T follicular helper cell (primary cell): ENCODE measurements around the gene SORCS2.
"Not testable (repeated sequence)": the region's sequence is repeated elsewhere in the genome, so short reads cannot be mapped to it uniquely, and the experiment has no call there.

Experiments
- DNase-seq: peaks from one replicate; pipeline ENCODE4 v3.0.0-alpha.2; 2020; ENCODE audit warnings: low read depth

Gene SORCS2

GRCh38 chr4:7556558-7556957 lies 364.2 kb downstream of the SORCS2 start:
- DNase-seq: no peak

DNA sequence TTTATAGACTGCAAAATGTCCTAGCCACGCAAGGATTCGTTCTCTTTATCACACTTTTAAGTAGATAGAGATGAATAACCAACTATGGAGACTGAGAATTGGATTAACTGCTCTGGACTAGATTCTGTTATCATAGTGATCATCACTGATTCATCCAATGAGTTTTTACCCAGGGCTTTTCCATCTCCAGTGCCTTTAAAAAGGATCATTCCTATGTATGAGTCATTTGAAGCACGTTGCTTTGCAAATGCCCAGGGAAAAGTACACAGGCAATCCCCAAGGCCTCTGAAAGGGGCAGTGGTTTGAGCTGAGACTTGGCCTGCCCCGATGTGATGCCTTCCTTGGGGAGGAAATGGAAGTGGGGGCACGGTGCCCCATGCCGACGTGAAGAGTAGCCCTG lies 365.1 kb downstream of the SORCS2 start:
- no peak for DNase-seq

DNA sequence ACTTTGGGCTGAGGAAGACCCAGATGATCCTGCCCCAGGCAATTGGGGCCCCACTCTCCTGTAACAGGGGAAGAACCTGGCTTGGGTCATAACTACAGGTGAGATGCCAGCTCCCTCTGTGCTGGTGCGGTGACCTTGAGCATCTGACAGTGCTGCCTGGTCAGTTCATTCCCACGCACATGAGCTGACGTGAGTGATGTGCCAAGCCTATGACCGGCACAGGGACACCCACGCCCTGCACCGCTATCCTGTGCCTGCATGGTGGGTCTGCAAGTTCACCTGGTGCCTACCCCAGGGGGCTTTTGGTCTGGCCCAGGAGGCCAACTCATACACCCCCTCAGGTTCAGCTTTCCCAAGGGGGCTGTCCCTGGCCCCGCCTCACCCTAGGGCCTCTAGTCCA lies 366.1 kb downstream of the SORCS2 start:
- no peak for DNase-seq

- DNase-seq: no peak
Observed at GRCh38 chr4:7559316-7559715, 367.0 kb downstream of the SORCS2 start.

- no peak for DNase-seq
Observed at GRCh38 chr4:7559741-7560395, 367.5 kb downstream of the SORCS2 start.

GRCh38 chr4:7561557-7561956 lies 369.2 kb downstream of the SORCS2 start:
- DNase-seq: no peak

- DNase-seq: no peak
Observed at GRCh38 chr4:7564242-7564641, 371.9 kb downstream of the SORCS2 start.

DNA sequence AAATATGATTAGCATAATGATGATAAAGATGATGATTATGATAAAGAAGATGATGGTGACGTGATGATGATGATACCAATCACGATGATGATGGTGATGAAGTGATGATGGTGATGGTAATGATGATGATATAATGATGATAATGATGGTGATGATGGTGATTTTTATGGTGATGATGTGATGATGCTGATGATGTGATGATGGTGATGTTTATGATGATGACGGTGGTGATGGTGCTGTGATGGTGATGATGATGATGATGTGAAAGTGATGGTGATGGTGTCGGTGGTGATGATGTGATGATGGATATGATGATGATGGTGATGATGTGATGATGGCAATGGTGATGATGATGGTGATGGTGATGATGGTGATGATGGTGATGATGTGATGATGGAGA lies 373.1 kb downstream of the SORCS2 start:
- no peak for DNase-seq

GRCh38 chr4:7569810-7570783 lies 377.8 kb downstream of the SORCS2 start:
- no peak for DNase-seq

DNA sequence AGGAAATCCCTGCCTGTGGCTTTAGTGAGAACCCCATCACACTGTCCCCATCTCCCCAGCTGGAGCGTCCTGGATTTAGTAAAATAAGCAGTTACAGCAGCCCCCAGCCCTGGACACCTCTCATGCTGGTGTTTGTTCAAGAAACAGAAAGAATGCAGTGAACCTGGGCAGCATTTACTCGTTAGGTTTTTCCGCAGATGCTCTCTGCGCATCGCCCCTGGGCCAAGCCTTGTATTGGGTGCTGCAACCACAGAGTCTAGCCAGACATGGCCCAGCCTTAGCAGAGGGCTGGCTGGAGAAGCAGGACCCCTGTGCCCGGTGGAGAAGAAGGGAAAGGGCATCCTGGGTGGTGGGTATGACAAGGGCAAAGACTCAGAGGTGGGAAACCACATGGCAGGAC lies 378.7 kb downstream of the SORCS2 start:
- DNase-seq: no peak

DNA sequence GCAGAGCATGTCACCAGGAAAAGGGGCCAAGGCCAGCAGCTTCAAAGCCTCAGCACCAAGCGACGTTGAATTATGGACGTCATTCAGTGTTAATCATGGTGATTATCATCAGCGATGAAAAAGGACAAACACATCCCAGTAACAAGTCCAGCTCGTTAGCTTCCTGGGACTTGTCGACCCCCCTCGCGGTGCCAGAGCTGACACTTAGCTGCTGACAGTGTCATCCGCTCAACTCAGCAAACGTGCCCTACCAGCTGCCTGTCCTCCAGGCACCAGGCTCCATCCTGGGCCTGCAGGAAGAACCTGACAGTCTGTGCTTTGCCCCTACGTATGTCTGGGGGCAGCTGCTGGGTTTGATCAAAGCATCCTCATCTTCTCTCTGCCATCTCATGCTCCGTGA lies 379.4 kb downstream of the SORCS2 start:
- no peak for DNase-seq

- DNase-seq: no peak
Observed at GRCh38 chr4:7572894-7573293, 380.6 kb downstream of the SORCS2 start.

- DNase-seq: no peak
Observed at GRCh38 chr4:7573576-7574091, 381.3 kb downstream of the SORCS2 start.

- DNase-seq: no peak
Observed at GRCh38 chr4:7574287-7575014, 382.1 kb downstream of the SORCS2 start.

DNA sequence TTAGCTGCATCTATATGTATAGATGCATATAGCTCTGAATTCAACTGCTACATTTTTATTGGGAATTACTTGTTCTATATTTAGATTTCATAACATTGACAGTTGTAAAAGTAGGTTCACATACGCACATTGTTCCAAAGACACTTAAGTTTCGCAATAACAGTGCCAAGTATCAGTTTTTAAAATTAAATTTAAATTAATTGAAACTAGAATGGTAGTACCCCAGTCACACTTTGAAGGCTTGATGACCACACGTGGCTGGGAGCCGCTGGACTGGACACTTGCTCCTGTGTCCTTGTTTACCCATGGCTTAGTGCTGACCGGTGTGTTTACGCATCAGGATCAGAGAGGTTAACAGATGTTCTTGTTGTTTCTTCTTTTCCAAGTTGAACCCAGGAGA lies 383.1 kb downstream of the SORCS2 start:
- DNase-seq: no peak

DNA sequence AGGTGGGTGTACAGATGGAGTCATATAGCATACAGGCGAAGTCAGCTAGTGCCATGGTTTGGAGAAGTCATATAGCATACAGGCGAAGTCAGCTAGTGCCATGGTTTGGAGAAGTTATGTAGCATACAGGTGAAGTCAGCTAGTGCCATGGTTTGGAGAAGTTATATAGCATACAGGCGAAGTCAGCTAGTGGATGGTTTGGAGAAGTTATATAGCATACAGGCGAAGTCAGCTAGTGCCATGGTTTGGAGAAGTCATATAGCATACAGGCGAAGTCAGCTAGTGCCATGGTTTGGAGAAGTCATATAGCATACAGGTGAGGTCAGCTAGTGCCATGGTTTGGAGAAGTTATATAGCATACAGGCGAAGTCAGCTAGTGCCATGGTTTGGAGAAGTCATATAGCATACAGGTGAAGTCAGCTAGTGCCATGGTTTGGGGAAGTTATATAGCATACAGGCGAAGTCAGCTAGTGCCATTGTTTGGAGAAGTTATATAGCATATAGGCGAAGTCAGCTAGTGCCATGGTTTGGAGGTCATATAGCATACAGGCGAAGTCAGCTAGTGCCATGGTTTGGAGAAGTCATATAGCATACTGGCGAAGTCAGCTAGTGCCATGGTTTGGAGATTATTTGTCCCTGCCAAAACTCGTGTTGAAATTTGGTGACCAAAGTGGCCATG lies 385.2 kb downstream of the SORCS2 start:
- not testable (repeated sequence) for DNase-seq

GRCh38 chr4:7581477-7581876 lies 389.1 kb downstream of the SORCS2 start:
- DNase-seq: no peak

- DNase-seq: no peak
Observed at GRCh38 chr4:7582313-7583097, 390.2 kb downstream of the SORCS2 start.

GRCh38 chr4:7584098-7584497 lies 391.8 kb downstream of the SORCS2 start:
- no peak for DNase-seq

DNA sequence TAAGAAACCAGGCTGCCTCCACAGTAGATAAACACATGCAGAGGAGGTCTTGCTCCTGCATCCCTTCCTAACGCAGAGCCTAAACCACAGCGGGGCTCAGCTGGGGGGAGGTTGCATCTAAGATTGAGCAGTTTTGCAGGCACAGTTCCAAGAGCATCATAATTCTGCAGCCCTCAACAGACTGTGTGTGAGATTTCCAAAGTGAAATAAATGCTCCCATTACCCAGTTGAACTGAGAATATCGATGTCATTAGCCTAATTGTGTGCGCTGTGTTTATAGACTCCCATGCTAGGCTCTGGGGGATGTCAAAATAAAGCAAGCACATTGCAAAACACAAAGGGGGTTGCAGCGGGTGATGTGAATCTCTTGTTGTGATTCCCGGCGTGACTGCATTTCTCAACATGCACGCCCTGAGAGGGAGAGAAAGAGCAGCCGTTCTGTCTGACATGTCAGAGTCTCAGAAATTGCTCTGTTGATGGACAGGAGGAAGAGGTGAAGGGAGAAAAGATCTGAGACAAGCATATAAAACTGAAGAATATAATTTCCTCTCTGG lies 392.3 kb downstream of the SORCS2 start:
- DNase-seq: no peak

- DNase-seq: no peak
Observed at GRCh38 chr4:7585768-7586167, 393.4 kb downstream of the SORCS2 start.
